ENCODE results near the gene GLB1L3. TPM values are rescaled to one million over a fixed set of nuclear protein-coding genes. Genes with fewer than 3 reads are reported as not detected.
"Not testable (repeated sequence)": the region's sequence is repeated elsewhere in the genome, so short reads cannot be mapped to it uniquely, and the experiment has no call there.

GLB1L3 gene
- polyA plus RNA-seq, 1 donor from 2014 or later: 0.19 TPM

GRCh38 chr11:134243913-134244312, 32.3 kb upstream of the GLB1L3 start:
- no peaks in the 10 kb centered on the region for H3K27me3 Mint-ChIP-seq
- no peaks in the 10 kb centered on the region for H3K4me1 Mint-ChIP-seq
- H3K36me3 Mint-ChIP-seq: peaks cover 12% of the 10 kb centered on the region
- no peak overlapping the region for H3K27ac Mint-ChIP-seq
- H3K9me3 Mint-ChIP-seq: no peaks in the 10 kb centered on the region
- H3K4me3 Mint-ChIP-seq: no peak overlapping the region

GRCh38 chr11:134244593-134244992, 31.6 kb upstream of the GLB1L3 start:
- peaks cover 0 to 2% (median 0%) of the 10 kb centered on the region in 3 donors for H3K4me1 Mint-ChIP-seq
- peak overlapping the region in 1 of 4 donors; percentile 48 for H3K4me3 Mint-ChIP-seq
- peaks cover 12% of the 10 kb centered on the region for H3K36me3 Mint-ChIP-seq
- no peaks in the 10 kb centered on the region for H3K9me3 Mint-ChIP-seq
- no peaks in the 10 kb centered on the region for H3K27me3 Mint-ChIP-seq
- no peak overlapping the region for H3K27ac Mint-ChIP-seq

- Mint-ChIP-seq H3K36me3 (peaks cover 8% of the 10 kb centered on the region), H3K9me3 (no peaks in the 10 kb centered on the region), H3K27me3 (no peaks in the 10 kb centered on the region), H3K27ac (no peak overlapping the region), H3K4me1 (peaks cover 0 to 2% (median 0%) of the 10 kb centered on the region in 3 donors), H3K4me3 (no peak overlapping the region)
Observed at GRCh38 chr11:134245434-134245833, 30.7 kb upstream of the GLB1L3 start.

- no peaks in the 10 kb centered on the region for H3K27me3 Mint-ChIP-seq
- H3K9me3 Mint-ChIP-seq: no peaks in the 10 kb centered on the region
- H3K4me1 Mint-ChIP-seq: peaks cover 0 to 2% (median 0%) of the 10 kb centered on the region in 3 donors
- no peak overlapping the region for H3K27ac Mint-ChIP-seq
- no peak overlapping the region for H3K4me3 Mint-ChIP-seq
- peaks cover 8% of the 10 kb centered on the region for H3K36me3 Mint-ChIP-seq
Observed at GRCh38 chr11:134246100-134246499, 30.1 kb upstream of the GLB1L3 start.

- H3K9me3 Mint-ChIP-seq: no peaks in the 10 kb centered on the region
- peak overlapping the region in 1 of 4 donors; percentile 43 for H3K4me3 Mint-ChIP-seq
- H3K27ac Mint-ChIP-seq: no peak overlapping the region
- H3K4me1 Mint-ChIP-seq: peaks cover 0 to 3% (median 2%) of the 10 kb centered on the region in 3 donors
- H3K27me3 Mint-ChIP-seq: no peaks in the 10 kb centered on the region
- peaks cover 8% of the 10 kb centered on the region for H3K36me3 Mint-ChIP-seq
Observed at GRCh38 chr11:134246678-134247077, 29.5 kb upstream of the GLB1L3 start.

- no peak overlapping the region for H3K27ac Mint-ChIP-seq
- H3K27me3 Mint-ChIP-seq: no peaks in the 10 kb centered on the region
- H3K9me3 Mint-ChIP-seq: no peaks in the 10 kb centered on the region
- H3K4me1 Mint-ChIP-seq: peaks cover 13 to 18% (median 13%) of the 10 kb centered on the region in 3 donors
- peaks cover 8% of the 10 kb centered on the region for H3K36me3 Mint-ChIP-seq
- H3K4me3 Mint-ChIP-seq: peak overlapping the region in 1 of 4 donors; percentile 65
Observed at GRCh38 chr11:134248910-134249480, 27.2 kb upstream of the GLB1L3 start.

- peaks cover 6% of the 10 kb centered on the region for H3K36me3 Mint-ChIP-seq
- H3K27me3 Mint-ChIP-seq: no peaks in the 10 kb centered on the region
- H3K27ac Mint-ChIP-seq: no peak overlapping the region
- H3K4me3 Mint-ChIP-seq: no peak overlapping the region
- H3K9me3 Mint-ChIP-seq: no peaks in the 10 kb centered on the region
- peaks cover 18 to 26% (median 21%) of the 10 kb centered on the region in 3 donors for H3K4me1 Mint-ChIP-seq
Observed at GRCh38 chr11:134250246-134250645, 25.9 kb upstream of the GLB1L3 start.

- H3K27ac Mint-ChIP-seq: no peak overlapping the region
- H3K36me3 Mint-ChIP-seq: peaks cover 6% of the 10 kb centered on the region
- H3K4me1 Mint-ChIP-seq: peaks cover 18 to 26% (median 21%) of the 10 kb centered on the region in 3 donors
- no peaks in the 10 kb centered on the region for H3K9me3 Mint-ChIP-seq
- H3K27me3 Mint-ChIP-seq: no peaks in the 10 kb centered on the region
- H3K4me3 Mint-ChIP-seq: no peak overlapping the region
Observed at GRCh38 chr11:134250675-134251074, 25.5 kb upstream of the GLB1L3 start.

- no peaks in the 10 kb centered on the region for H3K27me3 Mint-ChIP-seq
- H3K4me3 Mint-ChIP-seq: peak overlapping the region; percentile 96 to 98 (median 97)
- H3K9me3 Mint-ChIP-seq: no peaks in the 10 kb centered on the region
- peak overlapping the region in 2 of 3 donors; percentile 71 to 84 for H3K27ac Mint-ChIP-seq
- peaks cover 7% of the 10 kb centered on the region for H3K36me3 Mint-ChIP-seq
- H3K4me1 Mint-ChIP-seq: peaks cover 18 to 26% (median 21%) of the 10 kb centered on the region in 3 donors
Observed at GRCh38 chr11:134252346-134253187, 23.6 kb upstream of the GLB1L3 start.

GRCh38 chr11:134253188-134253993, 22.8 kb upstream of the GLB1L3 start, which contains the start of the genes ACAD8 and THYN1:
ACAD8 (plus strand) TSS chr11:134253568; CDS start chr11:134253601, 33 bp downstream.
THYN1 (minus strand) TSS chr11:134253352; CDS start chr11:134252882, 470 bp downstream.
- peak within 1 kb of the TSS; percentile 43 to 84 (median 71) for H3K27ac Mint-ChIP-seq
- peaks cover 18 to 26% (median 21%) of the 10 kb centered on the region in 3 donors for H3K4me1 Mint-ChIP-seq
- H3K4me3 Mint-ChIP-seq: peak within 1 kb of the TSS; percentile 96 to 98 (median 97)
- H3K27me3 Mint-ChIP-seq: no peaks in the 10 kb centered on the region
- peaks cover 3% of the 10 kb centered on the region for H3K36me3 Mint-ChIP-seq
- no peaks in the 10 kb centered on the region for H3K9me3 Mint-ChIP-seq

GRCh38 chr11:134254433-134255183, 21.6 kb upstream of the GLB1L3 start:
- H3K9me3 Mint-ChIP-seq: no peaks in the 10 kb centered on the region
- peak overlapping the region in 1 of 3 donors; percentile 43 for H3K27ac Mint-ChIP-seq
- H3K36me3 Mint-ChIP-seq: peaks cover 3% of the 10 kb centered on the region
- no peaks in the 10 kb centered on the region for H3K27me3 Mint-ChIP-seq
- H3K4me1 Mint-ChIP-seq: peaks cover 18 to 26% (median 19%) of the 10 kb centered on the region in 3 donors
- H3K4me3 Mint-ChIP-seq: peak overlapping the region; percentile 96 to 98 (median 97)

GRCh38 chr11:134255184-134255561, 21.0 kb upstream of the GLB1L3 start:
- H3K4me3 Mint-ChIP-seq: peak overlapping the region in 3 of 4 donors; percentile 47 to 79 (median 78)
- H3K9me3 Mint-ChIP-seq, H3K27me3 Mint-ChIP-seq, H3K27ac Mint-ChIP-seq, H3K36me3 Mint-ChIP-seq: not testable (repeated sequence)
- H3K4me1 Mint-ChIP-seq: peaks cover 18 to 26% (median 19%) of the 10 kb centered on the region in 3 donors

- no peaks in the 10 kb centered on the region for H3K9me3 Mint-ChIP-seq
- H3K27me3 Mint-ChIP-seq: no peaks in the 10 kb centered on the region
- H3K36me3 Mint-ChIP-seq: peaks cover 6% of the 10 kb centered on the region
- no peak overlapping the region for H3K27ac Mint-ChIP-seq
- peaks cover 15 to 24% (median 16%) of the 10 kb centered on the region in 3 donors for H3K4me1 Mint-ChIP-seq
- peak overlapping the region in 1 of 4 donors; percentile 78 for H3K4me3 Mint-ChIP-seq
Observed at GRCh38 chr11:134257101-134257500, 19.1 kb upstream of the GLB1L3 start.

GRCh38 chr11:134258577-134258976, 17.6 kb upstream of the GLB1L3 start:
- peak overlapping the region in 1 of 4 donors; percentile 35 for H3K4me3 Mint-ChIP-seq
- no peaks in the 10 kb centered on the region for H3K27me3 Mint-ChIP-seq
- peaks cover 9 to 10% (median 9%) of the 10 kb centered on the region in 3 donors for H3K4me1 Mint-ChIP-seq
- H3K36me3 Mint-ChIP-seq: peaks cover 6% of the 10 kb centered on the region
- H3K9me3 Mint-ChIP-seq: no peaks in the 10 kb centered on the region
- H3K27ac Mint-ChIP-seq: no peak overlapping the region

All from IgD-negative memory B cell (primary cell).